Panc1 (cell line): ENCODE results near the gene DIAPH3. TPM values are rescaled to one million over a fixed set of nuclear protein-coding genes. Genes with fewer than 3 reads are reported as not detected.

Experiments used
- ATAC-seq: fragments of 200-7000 bp; cut with Tn5 transposase; 2 replicates; pipeline ENCODE4 v1.9.1; 2020; ENCODE audit warnings: mild to moderate bottlenecking, moderate library complexity
- BruUV-seq: library from RNA; stranded (reverse); fragments of 400-500 nt; replicated peaks from 2 replicates; lab custom pipeline; 2021; lab: Mats Ljungman, UMichigan
- CTCF ChIA-PET: fragments of 300-600 bp; sonication (Branson Sonifier 250); formaldehyde crosslinking; loops from one replicate; lab custom pipeline; 2022; ENCODE audit warnings: antibody characterized with exemption; lab: Charles Lee
- POLR2A ChIA-PET: fragments of 300-600 bp; sonication (Branson Sonifier 250); formaldehyde crosslinking; loops from one replicate; lab custom pipeline; 2022; ENCODE audit warnings: antibody characterized with exemption; lab: Charles Lee
- DNase-seq: peaks from one replicate; pipeline ENCODE4 v3.0.0-alpha.2; 2010; ENCODE audit warnings: low read depth, low spot score
- H3K27ac ChIP-seq: 2 replicates; pipeline ENCODE4 v1.5.1; 2011; ENCODE audit warnings: mild to moderate bottlenecking, low read length, inconsistent platforms
- H3K27me3 ChIP-seq: fragments of 200-500 bp; sonication (Bioruptor generic); 2 replicates; pipeline ENCODE4 v1.6.0; 2014; ENCODE audit warnings: low read length, inconsistent platforms; ENCODE audit not compliant: control insufficient read depth, insufficient read depth
- H3K36me3 ChIP-seq: fragments of 200-500 bp; sonication (Bioruptor generic); 2 replicates; pipeline ENCODE4 v1.5.1; 2014; ENCODE audit warnings: inconsistent platforms, mild to moderate bottlenecking, low read length, moderate library complexity; ENCODE audit not compliant: control insufficient read depth, insufficient read depth
- H3K4me1 ChIP-seq: 2 replicates; pipeline ENCODE4 v1.5.1; 2011; ENCODE audit warnings: inconsistent platforms, mild to moderate bottlenecking, low read length, moderate library complexity; ENCODE audit not compliant: control insufficient read depth, insufficient read depth
- H3K4me3 ChIP-seq, 2 experiments: 2 replicates each; pipeline ENCODE4 v1.5.1; 2011 to 2012; ENCODE audit warnings: low read depth in 2 of 2, low read length in 2 of 2, mild to moderate bottlenecking in 2 of 2, inconsistent platforms in 1 of 2, moderate library complexity in 1 of 2
- H3K9me3 ChIP-seq: fragments of 200-500 bp; sonication (Bioruptor generic); 2 replicates; pipeline ENCODE4 v1.5.1; 2014; ENCODE audit warnings: low read depth, mild to moderate bottlenecking, inconsistent platforms, low read length, moderate library complexity; ENCODE audit not compliant: control insufficient read depth, insufficient read depth
- POLR2AphosphoS5 ChIP-seq: IDR thresholded peaks from 2 replicates; pipeline ENCODE4 v1.6.1; 2012; ENCODE audit warnings: mild to moderate bottlenecking, low read depth, low read length, moderate library complexity
- SIN3A ChIP-seq: IDR thresholded peaks from 2 replicates; pipeline ENCODE4 v1.6.1; 2012; ENCODE audit warnings: low read depth, mild to moderate bottlenecking, low read length, moderate library complexity, borderline replicate concordance; ENCODE audit not compliant: insufficient read depth
- TCF7L2 ChIP-seq: IDR thresholded peaks from 2 replicates; pipeline ENCODE4 v1.6.1; 2011; ENCODE audit warnings: mild to moderate bottlenecking, low read depth, low read length, inconsistent platforms
- in situ Hi-C: cut with HindIII; loops from 2 replicates; pipeline ENCODE4 v1.10.0; 2016; ENCODE audit warnings: low sequenced_read_pairs, low pct_unique_long_range_greater_than_20kb
- intact Hi-C: fragments of 100-400 bp; cut with micrococcal nuclease; formaldehyde crosslinking; loops from one replicate; pipeline ENCODE4 v1.10.0; 2022; ENCODE audit not compliant: unreplicated experiment
- total RNA-seq: library from RNA; stranded (reverse); gene quantifications from one replicate; pipeline ENCODE4 v1.2.1, GENCODE V29; 2021; ENCODE audit not compliant: unreplicated experiment
- TF ChIP-seq, protein P1 (sequence below): fragments of 450-650 bp; IDR thresholded peaks from 2 replicates; pipeline ENCODE4 v1.5.1; 2017; ENCODE audit warnings: mild to moderate bottlenecking
- TF ChIP-seq, protein P2 (sequence below), 2 experiments: IDR thresholded peaks; 2 replicates each; pipeline ENCODE4 v1.6.1; 2011 to 2012; ENCODE audit warnings: low read depth in 2 of 2, control low read depth in 1 of 2, low read length in 1 of 2, mild to moderate bottlenecking in 1 of 2, moderate library complexity in 1 of 2; ENCODE audit not compliant: insufficient read depth in 1 of 2

DIAPH3 gene
- total RNA-seq, 1 experiment from 2014 or later, result 15.4 TPM

- Histone ChIP-seq H3K27ac (no peak overlapping the region), H3K27me3 (no peaks in the 10 kb centered on the region), H3K4me1 (no peaks in the 10 kb centered on the region), H3K36me3 (no peaks in the 10 kb centered on the region), H3K4me3 (no peak overlapping the region), H3K9me3 (no peaks in the 10 kb centered on the region)
- intact Hi-C loops, result no loop called here
- ATAC-seq (no peak), DNase-seq (no peak)
- in situ Hi-C loops, result no loop called here
- ChIA-PET POLR2A (no interaction called here), CTCF (no interaction called here)
- TF ChIP-seq, protein P1, sequence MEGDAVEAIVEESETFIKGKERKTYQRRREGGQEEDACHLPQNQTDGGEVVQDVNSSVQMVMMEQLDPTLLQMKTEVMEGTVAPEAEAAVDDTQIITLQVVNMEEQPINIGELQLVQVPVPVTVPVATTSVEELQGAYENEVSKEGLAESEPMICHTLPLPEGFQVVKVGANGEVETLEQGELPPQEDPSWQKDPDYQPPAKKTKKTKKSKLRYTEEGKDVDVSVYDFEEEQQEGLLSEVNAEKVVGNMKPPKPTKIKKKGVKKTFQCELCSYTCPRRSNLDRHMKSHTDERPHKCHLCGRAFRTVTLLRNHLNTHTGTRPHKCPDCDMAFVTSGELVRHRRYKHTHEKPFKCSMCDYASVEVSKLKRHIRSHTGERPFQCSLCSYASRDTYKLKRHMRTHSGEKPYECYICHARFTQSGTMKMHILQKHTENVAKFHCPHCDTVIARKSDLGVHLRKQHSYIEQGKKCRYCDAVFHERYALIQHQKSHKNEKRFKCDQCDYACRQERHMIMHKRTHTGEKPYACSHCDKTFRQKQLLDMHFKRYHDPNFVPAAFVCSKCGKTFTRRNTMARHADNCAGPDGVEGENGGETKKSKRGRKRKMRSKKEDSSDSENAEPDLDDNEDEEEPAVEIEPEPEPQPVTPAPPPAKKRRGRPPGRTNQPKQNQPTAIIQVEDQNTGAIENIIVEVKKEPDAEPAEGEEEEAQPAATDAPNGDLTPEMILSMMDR, result no peak
- no peak for TF ChIP-seq SIN3A
- no peak for TF ChIP-seq TCF7L2
- TF ChIP-seq, protein P2, sequence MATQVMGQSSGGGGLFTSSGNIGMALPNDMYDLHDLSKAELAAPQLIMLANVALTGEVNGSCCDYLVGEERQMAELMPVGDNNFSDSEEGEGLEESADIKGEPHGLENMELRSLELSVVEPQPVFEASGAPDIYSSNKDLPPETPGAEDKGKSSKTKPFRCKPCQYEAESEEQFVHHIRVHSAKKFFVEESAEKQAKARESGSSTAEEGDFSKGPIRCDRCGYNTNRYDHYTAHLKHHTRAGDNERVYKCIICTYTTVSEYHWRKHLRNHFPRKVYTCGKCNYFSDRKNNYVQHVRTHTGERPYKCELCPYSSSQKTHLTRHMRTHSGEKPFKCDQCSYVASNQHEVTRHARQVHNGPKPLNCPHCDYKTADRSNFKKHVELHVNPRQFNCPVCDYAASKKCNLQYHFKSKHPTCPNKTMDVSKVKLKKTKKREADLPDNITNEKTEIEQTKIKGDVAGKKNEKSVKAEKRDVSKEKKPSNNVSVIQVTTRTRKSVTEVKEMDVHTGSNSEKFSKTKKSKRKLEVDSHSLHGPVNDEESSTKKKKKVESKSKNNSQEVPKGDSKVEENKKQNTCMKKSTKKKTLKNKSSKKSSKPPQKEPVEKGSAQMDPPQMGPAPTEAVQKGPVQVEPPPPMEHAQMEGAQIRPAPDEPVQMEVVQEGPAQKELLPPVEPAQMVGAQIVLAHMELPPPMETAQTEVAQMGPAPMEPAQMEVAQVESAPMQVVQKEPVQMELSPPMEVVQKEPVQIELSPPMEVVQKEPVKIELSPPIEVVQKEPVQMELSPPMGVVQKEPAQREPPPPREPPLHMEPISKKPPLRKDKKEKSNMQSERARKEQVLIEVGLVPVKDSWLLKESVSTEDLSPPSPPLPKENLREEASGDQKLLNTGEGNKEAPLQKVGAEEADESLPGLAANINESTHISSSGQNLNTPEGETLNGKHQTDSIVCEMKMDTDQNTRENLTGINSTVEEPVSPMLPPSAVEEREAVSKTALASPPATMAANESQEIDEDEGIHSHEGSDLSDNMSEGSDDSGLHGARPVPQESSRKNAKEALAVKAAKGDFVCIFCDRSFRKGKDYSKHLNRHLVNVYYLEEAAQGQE (IDR thresholded peaks at IDR 0.05; ENCODE audit: insufficient read depth in 1 of 2, low read depth in 2 of 2, low read length in 1 of 2), result no peak
- TF ChIP-seq POLR2AphosphoS5, result no peak
- no TSS peak for BruUV-seq
Measured at GRCh38 chr13:59625111-59625510, 538.6 kb downstream of the DIAPH3 start.

- in situ Hi-C loops, result no loop called here
- Histone ChIP-seq H3K9me3 (no peaks in the 10 kb centered on the region), H3K27ac (no peak overlapping the region), H3K27me3 (no peaks in the 10 kb centered on the region), H3K36me3 (no peaks in the 10 kb centered on the region), H3K4me1 (no peaks in the 10 kb centered on the region), H3K4me3 (no peak overlapping the region)
- intact Hi-C loops, result no loop called here
- TF ChIP-seq, protein P1, result no peak
- TF ChIP-seq, protein P2 (IDR thresholded peaks at IDR 0.05; ENCODE audit: insufficient read depth in 1 of 2, low read depth in 2 of 2, low read length in 1 of 2), result no peak
- TF ChIP-seq POLR2AphosphoS5 (no peak), TCF7L2 (no peak), SIN3A (no peak)
- no TSS peak for BruUV-seq
- ATAC-seq, result no peak
- ChIA-PET CTCF (no interaction called here), POLR2A (no interaction called here)
- no peak for DNase-seq
Measured at GRCh38 chr13:59623206-59623915, 540.4 kb downstream of the DIAPH3 start.
